ENCODE results near the gene GTF2A1L. TPM values are rescaled to one million over a fixed set of nuclear protein-coding genes. Genes with fewer than 3 reads are reported as not detected.

Gene GTF2A1L
- total and polyA plus RNA-seq, 10 donors = 0.06 to 4.7 (median 0.94) TPM; not detected in 1

GRCh38 chr2:48600204-48600813 lies 17.3 kb upstream of the GTF2A1L start:
- no peak overlapping the region for H3K4me3 ChIP-seq
- TF ChIP-seq POLR2A (IDR thresholded peaks at IDR 0.05) (no peak), POLR2AphosphoS5 (IDR thresholded peaks at IDR 0.05) (no peak), CTCF (IDR thresholded peaks at IDR 0.05 in 8 of 11, conservative IDR thresholded peaks at IDR 0.05 in 3 of 11) (peak in 10 of 11 experiments; percentile 5 to 61 (median 38))
- no peaks in the 10 kb centered on the region for H3K4me1 ChIP-seq
- 31 to 39% (median 34%) methylated on average over 4 of the region's 4 CpGs for WGBS, 5 donors
- intact Hi-C loops (cut with DNase I; ENCODE audit: low total_unique reads) = no loop called here
- no peak overlapping the region for H3K27ac ChIP-seq
- peaks cover 0 to 6% (median 0%) of the 10 kb centered on the region in 6 donors for H3K36me3 ChIP-seq
- H3K27me3 ChIP-seq (replicated peaks in 1 of 7) = no peaks in the 10 kb centered on the region
- no peaks in the 10 kb centered on the region for H3K9me3 ChIP-seq
- no peak for DNase-seq

- H3K9me3 ChIP-seq = no peaks in the 10 kb centered on the region
- H3K27me3 ChIP-seq (replicated peaks in 1 of 7) = no peaks in the 10 kb centered on the region
- no peak for DNase-seq
- H3K27ac ChIP-seq = no peak overlapping the region
- H3K4me1 ChIP-seq = no peaks in the 10 kb centered on the region
- TF ChIP-seq CTCF (IDR thresholded peaks at IDR 0.05 in 8 of 11, conservative IDR thresholded peaks at IDR 0.05 in 3 of 11) (peak in 1 of 11 experiments; percentile 17), POLR2A (IDR thresholded peaks at IDR 0.05) (no peak), POLR2AphosphoS5 (IDR thresholded peaks at IDR 0.05) (no peak)
- H3K4me3 ChIP-seq = no peak overlapping the region
- H3K36me3 ChIP-seq = peaks cover 0 to 6% (median 0%) of the 10 kb centered on the region in 6 donors
- intact Hi-C loops (cut with DNase I; ENCODE audit: low total_unique reads) = no loop called here
- 71 to 82% (median 76%) methylated on average over 3 of the region's 3 CpGs for WGBS, 5 donors
Measured at GRCh38 chr2:48600917-48601316, 16.7 kb upstream of the GTF2A1L start.

GRCh38 chr2:48601349-48601748 lies 16.3 kb upstream of the GTF2A1L start:
- H3K27ac ChIP-seq = no peak overlapping the region
- 50 to 67% (median 58%) methylated on average over 7 of the region's 7 CpGs for WGBS, 5 donors
- peaks cover 0 to 6% (median 0%) of the 10 kb centered on the region in 6 donors for H3K36me3 ChIP-seq
- H3K4me1 ChIP-seq = no peaks in the 10 kb centered on the region
- TF ChIP-seq CTCF (IDR thresholded peaks at IDR 0.05 in 8 of 11, conservative IDR thresholded peaks at IDR 0.05 in 3 of 11) (peak in 1 of 11 experiments; percentile 16), POLR2AphosphoS5 (IDR thresholded peaks at IDR 0.05) (no peak)
- H3K27me3 ChIP-seq (replicated peaks in 1 of 7) = no peaks in the 10 kb centered on the region
- DNase-seq = no peak
- H3K4me3 ChIP-seq = no peak overlapping the region
- intact Hi-C loops (cut with DNase I; ENCODE audit: low total_unique reads) = no loop called here
- H3K9me3 ChIP-seq = no peaks in the 10 kb centered on the region

- H3K9me3 ChIP-seq = no peaks in the 10 kb centered on the region
- no peak overlapping the region for H3K27ac ChIP-seq
- intact Hi-C loops (cut with DNase I; ENCODE audit: low total_unique reads) = no loop called here
- H3K4me1 ChIP-seq = no peaks in the 10 kb centered on the region
- H3K36me3 ChIP-seq = no peaks in the 10 kb centered on the region
- H3K27me3 ChIP-seq (replicated peaks in 1 of 7) = peaks cover 0 to under 1% (median 0%) of the 10 kb centered on the region in 7 donors
- no peak overlapping the region for H3K4me3 ChIP-seq
- TF ChIP-seq POLR2AphosphoS5 (IDR thresholded peaks at IDR 0.05) = no peak
- no peak for TF ChIP-seq POLR2A (IDR thresholded peaks at IDR 0.05)
- no peak for TF ChIP-seq CTCF (IDR thresholded peaks at IDR 0.05 in 8 of 11, conservative IDR thresholded peaks at IDR 0.05 in 3 of 11)
- no peak for DNase-seq
- WGBS, 5 donors = 68 to 84% (median 78%) methylated on average over 5 of the region's 5 CpGs
Measured at GRCh38 chr2:48605482-48606175, 12.0 kb upstream of the GTF2A1L start.
